HepG2 (cell line): ENCODE data around the gene AK2. TPM values are rescaled to one million over a fixed set of nuclear protein-coding genes. Genes with fewer than 3 reads are reported as not detected.

Source experiments
- EED ChIP-seq: sonication (generic); formaldehyde crosslinking; IDR thresholded peaks from 2 replicates; pipeline ENCODE4 v1.5.0; 2020; ENCODE audit warnings: mild to moderate bottlenecking, missing genetic modification reagents
- KDM4B ChIP-seq: sonication (generic); formaldehyde crosslinking; IDR thresholded peaks from 2 replicates; pipeline ENCODE4 v1.4.0; 2020; ENCODE audit warnings: missing genetic modification reagents
- LCORL ChIP-seq, 2 experiments: fragments of 450-650 bp in 1 of 2; sonication (generic) in 1 of 2; formaldehyde crosslinking in 1 of 2; IDR thresholded peaks; 2 replicates each; pipeline versions ENCODE4 v1.5.0 to v1.6.1; 2017 to 2020; ENCODE audit warnings: antibody characterized with exemption in 1 of 2, missing genetic modification reagents in 1 of 2
- MBD4 ChIP-seq: IDR thresholded peaks from 2 replicates; pipeline ENCODE4 v1.6.1; 2012; ENCODE audit warnings: low read length, inconsistent platforms, borderline replicate concordance
- NFE2L1 ChIP-seq: sonication (generic); formaldehyde crosslinking; IDR thresholded peaks from 2 replicates; pipeline ENCODE4 v1.4.0; 2020; ENCODE audit warnings: missing genetic modification reagents, mild to moderate bottlenecking, borderline replicate concordance
- TBX3 ChIP-seq: fragments of 450-650 bp; IDR thresholded peaks from 2 replicates; pipeline ENCODE4 v1.6.1; 2017; ENCODE audit warnings: antibody characterized with exemption, mild to moderate bottlenecking, inconsistent platforms, borderline replicate concordance
- ZNF768 ChIP-seq: sonication (generic); formaldehyde crosslinking; IDR thresholded peaks from 2 replicates; pipeline ENCODE4 v1.4.0; 2020; ENCODE audit warnings: missing genetic modification reagents
- polyA plus RNA-seq, 8 experiments: library from polyadenylated mRNA; depleted of rRNA in 3 of 8; stranded (reverse) in 7 of 8; unstranded in 1 of 8; fragments of >200 nt; fragmentation: Illumina TruSeq in 4 of 8; extraction: Trizol in 4 of 8; gene quantifications; 2 replicates each; pipeline versions ENCODE4 v1.2.1 to v1.2.3, GENCODE V29; 2011 to 2016; ENCODE audit warnings: low read depth in 4 of 8, missing spikeins in 1 of 8, mixed read lengths in 1 of 8; ENCODE audit not compliant: insufficient read depth in 1 of 8
- total RNA-seq, 5 experiments: library from RNA; depleted of rRNA; stranded (reverse); fragments of >200 nt; fragmentation: Illumina TruSeq; extraction: Trizol; gene quantifications; 2 replicates each; pipeline ENCODE4 v1.2.3, GENCODE V29; 2016; ENCODE audit warnings: low read depth in 1 of 5
- TF ChIP-seq, protein P1 (sequence below): sonication (generic); formaldehyde crosslinking; IDR thresholded peaks from 2 replicates; pipeline ENCODE4 v1.4.0; 2020; ENCODE audit warnings: missing genetic modification reagents, borderline replicate concordance
- TF ChIP-seq, protein P2 (sequence below): sonication (generic); formaldehyde crosslinking; IDR thresholded peaks from 2 replicates; pipeline ENCODE4 v1.8.0; 2022; ENCODE audit warnings: low read depth, missing genetic modification reagents
- TF ChIP-seq, protein P3 (sequence below): sonication (generic); formaldehyde crosslinking; IDR thresholded peaks from 2 replicates; pipeline ENCODE4 v1.5.1; 2020; ENCODE audit warnings: mild to moderate bottlenecking, missing genetic modification reagents
- TF ChIP-seq, protein P4 (sequence below): sonication (generic); formaldehyde crosslinking; IDR thresholded peaks from 2 replicates; pipeline ENCODE4 v1.8.0; 2022; ENCODE audit warnings: mild to moderate bottlenecking, missing genetic modification reagents, borderline replicate concordance
- TF ChIP-seq, protein P5 (sequence below): sonication (generic); formaldehyde crosslinking; IDR thresholded peaks from 2 replicates; pipeline ENCODE4 v1.5.1; 2020; ENCODE audit warnings: missing genetic modification reagents, mild to moderate bottlenecking, borderline replicate concordance

AK2 gene
- total and polyA plus RNA-seq, 2 of the 13 experiments (the other 11 are each of a cell fraction or from before 2014, with no cell fraction given), result 170 to 188 TPM

DNA sequence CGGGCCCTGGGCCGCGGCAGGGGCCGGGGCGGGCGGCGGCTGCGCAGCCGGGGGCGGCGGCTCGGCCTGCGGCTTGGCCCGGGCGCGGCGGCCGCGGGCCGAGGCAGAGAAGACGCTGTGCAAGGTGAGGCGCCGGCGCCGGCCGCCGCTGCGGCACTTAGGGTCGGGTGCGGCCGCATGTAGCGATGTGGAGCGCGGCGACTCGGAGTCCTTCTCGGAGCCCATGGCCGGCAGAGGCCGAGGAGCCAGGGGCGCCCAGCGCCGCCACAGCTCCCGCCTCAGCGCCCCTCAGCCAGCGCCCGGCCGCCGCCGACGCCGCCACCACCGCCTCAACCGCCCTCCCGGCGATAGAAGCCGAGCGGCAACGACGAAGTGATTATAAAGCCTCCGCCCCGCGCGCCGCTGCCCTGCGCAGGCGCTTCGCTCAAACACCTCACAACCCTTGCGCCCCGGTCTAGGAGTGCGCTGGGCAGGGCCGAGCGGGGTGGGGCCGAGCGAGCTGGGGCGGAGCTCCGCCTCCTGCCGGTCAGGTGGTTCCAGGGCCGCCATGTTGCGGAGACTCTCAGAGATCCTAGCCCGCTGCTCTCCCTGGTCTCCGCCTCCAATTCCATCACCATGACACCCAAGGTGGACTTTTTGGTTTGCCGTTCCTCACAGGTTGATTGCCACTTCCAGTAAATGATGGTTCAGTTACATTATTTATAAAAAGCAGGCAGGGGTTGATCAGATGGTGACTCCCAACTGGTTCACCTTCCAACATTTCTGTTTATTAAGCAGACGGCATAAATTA lies 72.0 kb downstream of the AK2 start, which contains the start of gene RNF19B (continued):
- TF ChIP-seq, protein P1, sequence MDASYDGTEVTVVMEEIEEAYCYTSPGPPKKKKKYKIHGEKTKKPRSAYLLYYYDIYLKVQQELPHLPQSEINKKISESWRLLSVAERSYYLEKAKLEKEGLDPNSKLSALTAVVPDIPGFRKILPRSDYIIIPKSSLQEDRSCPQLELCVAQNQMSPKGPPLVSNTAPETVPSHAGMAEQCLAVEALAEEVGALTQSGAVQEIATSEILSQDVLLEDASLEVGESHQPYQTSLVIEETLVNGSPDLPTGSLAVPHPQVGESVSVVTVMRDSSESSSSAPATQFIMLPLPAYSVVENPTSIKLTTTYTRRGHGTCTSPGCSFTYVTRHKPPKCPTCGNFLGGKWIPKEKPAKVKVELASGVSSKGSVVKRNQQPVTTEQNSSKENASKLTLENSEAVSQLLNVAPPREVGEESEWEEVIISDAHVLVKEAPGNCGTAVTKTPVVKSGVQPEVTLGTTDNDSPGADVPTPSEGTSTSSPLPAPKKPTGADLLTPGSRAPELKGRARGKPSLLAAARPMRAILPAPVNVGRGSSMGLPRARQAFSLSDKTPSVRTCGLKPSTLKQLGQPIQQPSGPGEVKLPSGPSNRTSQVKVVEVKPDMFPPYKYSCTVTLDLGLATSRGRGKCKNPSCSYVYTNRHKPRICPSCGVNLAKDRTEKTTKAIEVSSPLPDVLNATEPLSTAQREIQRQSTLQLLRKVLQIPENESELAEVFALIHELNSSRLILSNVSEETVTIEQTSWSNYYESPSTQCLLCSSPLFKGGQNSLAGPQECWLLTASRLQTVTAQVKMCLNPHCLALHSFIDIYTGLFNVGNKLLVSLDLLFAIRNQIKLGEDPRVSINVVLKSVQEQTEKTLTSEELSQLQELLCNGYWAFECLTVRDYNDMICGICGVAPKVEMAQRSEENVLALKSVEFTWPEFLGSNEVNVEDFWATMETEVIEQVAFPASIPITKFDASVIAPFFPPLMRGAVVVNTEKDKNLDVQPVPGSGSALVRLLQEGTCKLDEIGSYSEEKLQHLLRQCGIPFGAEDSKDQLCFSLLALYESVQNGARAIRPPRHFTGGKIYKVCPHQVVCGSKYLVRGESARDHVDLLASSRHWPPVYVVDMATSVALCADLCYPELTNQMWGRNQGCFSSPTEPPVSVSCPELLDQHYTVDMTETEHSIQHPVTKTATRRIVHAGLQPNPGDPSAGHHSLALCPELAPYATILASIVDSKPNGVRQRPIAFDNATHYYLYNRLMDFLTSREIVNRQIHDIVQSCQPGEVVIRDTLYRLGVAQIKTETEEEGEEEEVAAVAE (CRISPR knock-in tag), result peak; percentile 75; the same call in 1 of the 2 replicates
- TF ChIP-seq ZNF768 (CRISPR knock-in tag) (peak; percentile 67; the same call in 1 of the 2 replicates), KDM4B (CRISPR knock-in tag) (no peak; the same call in 1 of the 2 replicates), LCORL (IDR thresholded peaks at IDR 0.05) (no peak), LCORL (CRISPR knock-in tag; IDR thresholded peaks at IDR 0.05) (peak; percentile 72), EED (CRISPR knock-in tag) (no peak; the same call in 1 of the 2 replicates), MBD4 (no peak), TBX3 (no peak), NFE2L1 (no peak)
- TF ChIP-seq, protein P2, sequence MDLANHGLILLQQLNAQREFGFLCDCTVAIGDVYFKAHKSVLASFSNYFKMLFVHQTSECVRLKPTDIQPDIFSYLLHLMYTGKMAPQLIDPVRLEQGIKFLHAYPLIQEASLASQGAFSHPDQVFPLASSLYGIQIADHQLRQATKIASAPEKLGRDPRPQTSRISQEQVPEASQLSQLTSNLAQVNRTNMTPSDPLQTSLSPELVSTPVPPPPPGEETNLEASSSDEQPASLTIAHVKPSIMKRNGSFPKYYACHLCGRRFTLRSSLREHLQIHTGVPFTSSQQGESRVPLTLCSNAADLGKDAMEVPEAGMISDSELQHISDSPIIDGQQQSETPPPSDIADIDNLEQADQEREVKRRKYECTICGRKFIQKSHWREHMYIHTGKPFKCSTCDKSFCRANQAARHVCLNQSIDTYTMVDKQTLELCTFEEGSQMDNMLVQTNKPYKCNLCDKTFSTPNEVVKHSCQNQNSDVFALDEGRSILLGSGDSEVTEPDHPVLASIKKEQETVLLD, result peak; percentile 51; the same call in 1 of the 2 replicates
- TF ChIP-seq, protein P3, sequence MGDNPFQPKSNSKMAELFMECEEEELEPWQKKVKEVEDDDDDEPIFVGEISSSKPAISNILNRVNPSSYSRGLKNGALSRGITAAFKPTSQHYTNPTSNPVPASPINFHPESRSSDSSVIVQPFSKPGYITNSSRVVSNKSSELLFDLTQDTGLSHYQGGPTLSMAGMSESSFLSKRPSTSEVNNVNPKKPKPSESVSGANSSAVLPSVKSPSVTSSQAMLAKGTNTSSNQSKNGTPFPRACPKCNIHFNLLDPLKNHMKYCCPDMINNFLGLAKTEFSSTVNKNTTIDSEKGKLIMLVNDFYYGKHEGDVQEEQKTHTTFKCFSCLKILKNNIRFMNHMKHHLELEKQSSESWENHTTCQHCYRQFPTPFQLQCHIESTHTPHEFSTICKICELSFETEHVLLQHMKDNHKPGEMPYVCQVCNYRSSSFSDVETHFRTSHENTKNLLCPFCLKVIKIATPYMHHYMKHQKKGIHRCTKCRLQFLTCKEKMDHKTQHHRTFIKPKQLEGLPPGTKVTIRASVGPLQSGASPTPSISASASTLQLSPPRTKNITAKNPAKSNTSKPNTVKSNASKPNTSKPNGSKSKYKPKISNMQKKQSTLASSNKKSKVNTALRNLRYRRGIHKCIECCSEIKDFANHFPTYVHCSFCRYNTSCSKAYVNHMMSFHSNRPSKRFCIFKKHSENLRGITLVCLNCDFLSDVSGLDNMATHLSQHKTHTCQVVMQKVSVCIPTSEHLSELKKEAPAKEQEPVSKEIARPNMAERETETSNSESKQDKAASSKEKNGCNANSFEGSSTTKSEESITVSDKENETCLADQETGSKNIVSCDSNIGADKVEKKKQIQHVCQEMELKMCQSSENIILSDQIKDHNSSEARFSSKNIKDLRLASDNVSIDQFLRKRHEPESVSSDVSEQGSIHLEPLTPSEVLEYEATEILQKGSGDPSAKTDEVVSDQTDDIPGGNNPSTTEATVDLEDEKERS (CRISPR knock-in tag), result peak; percentile 77; the same call in 1 of the 2 replicates
- TF ChIP-seq, protein P4, sequence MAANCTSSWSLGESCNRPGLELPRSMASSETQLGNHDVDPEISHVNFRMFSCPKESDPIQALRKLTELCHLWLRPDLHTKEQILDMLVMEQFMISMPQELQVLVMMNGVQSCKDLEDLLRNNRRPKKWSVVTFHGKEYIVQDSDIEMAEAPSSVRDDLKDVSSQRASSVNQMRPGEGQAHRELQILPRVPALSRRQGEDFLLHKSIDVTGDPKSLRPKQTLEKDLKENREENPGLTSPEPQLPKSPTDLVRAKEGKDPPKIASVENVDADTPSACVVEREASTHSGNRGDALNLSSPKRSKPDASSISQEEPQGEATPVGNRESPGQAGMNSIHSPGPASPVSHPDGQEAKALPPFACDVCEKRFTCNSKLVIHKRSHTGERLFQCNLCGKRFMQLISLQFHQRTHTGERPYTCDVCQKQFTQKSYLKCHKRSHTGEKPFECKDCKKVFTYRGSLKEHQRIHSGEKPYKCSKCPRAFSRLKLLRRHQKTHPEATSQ, result peak; percentile 53; the same call in 1 of the 2 replicates
- TF ChIP-seq, protein P5, sequence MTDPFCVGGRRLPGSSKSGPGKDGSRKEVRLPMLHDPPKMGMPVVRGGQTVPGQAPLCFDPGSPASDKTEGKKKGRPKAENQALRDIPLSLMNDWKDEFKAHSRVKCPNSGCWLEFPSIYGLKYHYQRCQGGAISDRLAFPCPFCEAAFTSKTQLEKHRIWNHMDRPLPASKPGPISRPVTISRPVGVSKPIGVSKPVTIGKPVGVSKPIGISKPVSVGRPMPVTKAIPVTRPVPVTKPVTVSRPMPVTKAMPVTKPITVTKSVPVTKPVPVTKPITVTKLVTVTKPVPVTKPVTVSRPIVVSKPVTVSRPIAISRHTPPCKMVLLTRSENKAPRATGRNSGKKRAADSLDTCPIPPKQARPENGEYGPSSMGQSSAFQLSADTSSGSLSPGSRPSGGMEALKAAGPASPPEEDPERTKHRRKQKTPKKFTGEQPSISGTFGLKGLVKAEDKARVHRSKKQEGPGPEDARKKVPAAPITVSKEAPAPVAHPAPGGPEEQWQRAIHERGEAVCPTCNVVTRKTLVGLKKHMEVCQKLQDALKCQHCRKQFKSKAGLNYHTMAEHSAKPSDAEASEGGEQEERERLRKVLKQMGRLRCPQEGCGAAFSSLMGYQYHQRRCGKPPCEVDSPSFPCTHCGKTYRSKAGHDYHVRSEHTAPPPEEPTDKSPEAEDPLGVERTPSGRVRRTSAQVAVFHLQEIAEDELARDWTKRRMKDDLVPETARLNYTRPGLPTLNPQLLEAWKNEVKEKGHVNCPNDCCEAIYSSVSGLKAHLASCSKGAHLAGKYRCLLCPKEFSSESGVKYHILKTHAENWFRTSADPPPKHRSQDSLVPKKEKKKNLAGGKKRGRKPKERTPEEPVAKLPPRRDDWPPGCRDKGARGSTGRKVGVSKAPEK (CRISPR knock-in tag), result no peak
